SK-N-SH (cell line): Measurements from ENCODE around the gene PHKA2.

Source experiments
- CHD2 ChIP-seq: fragments of 150-350 bp; IDR thresholded peaks from 2 replicates; pipeline ENCODE4 v1.6.1; 2018; ENCODE audit warnings: low read length; ENCODE audit not compliant: partially characterized antibody
- CTCF ChIP-seq: fragments of 200-600 bp; sonication (generic); IDR thresholded peaks from 2 replicates; pipeline ENCODE4 v1.6.1; 2017; ENCODE audit warnings: antibody characterized with exemption, mild to moderate bottlenecking, moderate library complexity
- EZH2phosphoT487 ChIP-seq: fragments of 200-600 bp; sonication (generic); IDR thresholded peaks from 2 replicates; pipeline ENCODE4 v1.6.1; 2017; ENCODE audit warnings: low read depth, mixed run types, mild to moderate bottlenecking, antibody characterized with exemption, moderate library complexity, borderline replicate concordance
- GABPA ChIP-seq: IDR thresholded peaks from 2 replicates; pipeline ENCODE4 v1.4.0; 2012; ENCODE audit warnings: low read depth, mild to moderate bottlenecking
- MAX ChIP-seq: IDR thresholded peaks from 2 replicates; pipeline ENCODE4 v1.4.0; 2012; ENCODE audit warnings: low read depth
- POLR2AphosphoS5 ChIP-seq: IDR thresholded peaks from 2 replicates; pipeline ENCODE4 v1.6.1; 2012; ENCODE audit warnings: low read depth, low read length
- RXRA ChIP-seq: IDR thresholded peaks from 2 replicates; pipeline ENCODE4 v1.4.0; 2012; ENCODE audit warnings: low read depth, mild to moderate bottlenecking, borderline replicate concordance
- SIN3A ChIP-seq: IDR thresholded peaks from 2 replicates; pipeline ENCODE4 v1.6.1; 2012; ENCODE audit warnings: low read depth, mild to moderate bottlenecking, low read length, moderate library complexity, borderline replicate concordance
- SMC3 ChIP-seq: IDR thresholded peaks from 2 replicates; pipeline ENCODE4 v1.6.1; 2012; ENCODE audit warnings: low read depth, low read length, improper control_type of control experiment
- TCF12 ChIP-seq: IDR thresholded peaks from 2 replicates; pipeline ENCODE4 v1.4.0; 2012
- TEAD4 ChIP-seq: IDR thresholded peaks from 2 replicates; pipeline ENCODE4 v1.4.0; 2012; ENCODE audit warnings: mild to moderate bottlenecking, borderline replicate concordance; ENCODE audit not compliant: insufficient read depth

GRCh38 chrX:18892899-18893298 is 91.0 kb downstream of the PHKA2 start:
- TF ChIP-seq CTCF, result no peak
- TF ChIP-seq POLR2AphosphoS5, result no peak
- TF ChIP-seq MAX, result no peak
- no peak for TF ChIP-seq SMC3
- TF ChIP-seq GABPA, result no peak
- TF ChIP-seq EZH2phosphoT487, result no peak
- TF ChIP-seq SIN3A, result no peak
- no peak for TF ChIP-seq TEAD4
- TF ChIP-seq RXRA, result no peak
- TF ChIP-seq TCF12, result no peak
- no peak for TF ChIP-seq CHD2
